ENCODE data around the gene CRACDL. TPM values are rescaled to one million over a fixed set of nuclear protein-coding genes. Genes with fewer than 3 reads are reported as not detected.

CRACDL gene
- total and polyA plus RNA-seq, 2 of the 13 experiments (the other 11 are each of a cell fraction or from before 2014, with no cell fraction given) = 0.15 to 0.26 TPM

- TF ChIP-seq, protein P1, sequence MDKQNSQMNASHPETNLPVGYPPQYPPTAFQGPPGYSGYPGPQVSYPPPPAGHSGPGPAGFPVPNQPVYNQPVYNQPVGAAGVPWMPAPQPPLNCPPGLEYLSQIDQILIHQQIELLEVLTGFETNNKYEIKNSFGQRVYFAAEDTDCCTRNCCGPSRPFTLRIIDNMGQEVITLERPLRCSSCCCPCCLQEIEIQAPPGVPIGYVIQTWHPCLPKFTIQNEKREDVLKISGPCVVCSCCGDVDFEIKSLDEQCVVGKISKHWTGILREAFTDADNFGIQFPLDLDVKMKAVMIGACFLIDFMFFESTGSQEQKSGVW (CRISPR knock-in tag; IDR thresholded peaks at IDR 0.05; ENCODE audit: borderline replicate concordance) = no peak
- TF ChIP-seq KMT2B (CRISPR knock-in tag; IDR thresholded peaks at IDR 0.05) (no peak), EEA1 (CRISPR knock-in tag; IDR thresholded peaks at IDR 0.05; ENCODE audit: borderline replicate concordance) (no peak), DRAP1 (CRISPR knock-in tag; IDR thresholded peaks at IDR 0.05) (no peak), MAFK (conservative IDR thresholded peaks at IDR 0.05 in 1 of 2, IDR thresholded peaks at IDR 0.05 in 1 of 2; ENCODE audit: low read length in 2 of 2) (peak in 1 of 2 experiments; percentile 2; a peak in 1 of 4 replicates), TCF7L2 (IDR thresholded peaks at IDR 0.05; ENCODE audit: low read depth, low read length) (no peak), THAP11 (CRISPR knock-in tag; IDR thresholded peaks at IDR 0.05) (no peak), ZNF335 (CRISPR knock-in tag; IDR thresholded peaks at IDR 0.05) (no peak), TBX3 (IDR thresholded peaks at IDR 0.05; ENCODE audit: borderline replicate concordance) (peak; percentile 48; the same call in 1 of the 2 replicates), FOXC1 (CRISPR knock-in tag; IDR thresholded peaks at IDR 0.05; ENCODE audit: borderline replicate concordance) (no peak), ZFY (CRISPR knock-in tag; IDR thresholded peaks at IDR 0.05) (no peak), ZNF790 (CRISPR knock-in tag; IDR thresholded peaks at IDR 0.05; ENCODE audit: borderline replicate concordance) (no peak), TOPORS (CRISPR knock-in tag; IDR thresholded peaks at IDR 0.05) (peak; percentile 13; the same call in 1 of the 2 replicates), ZNF788 (CRISPR knock-in tag; IDR thresholded peaks at IDR 0.05; ENCODE audit: borderline replicate concordance) (no peak), HOXA3 (CRISPR knock-in tag; IDR thresholded peaks at IDR 0.05) (peak; percentile 6; the same call in 1 of the 2 replicates), ZNF329 (CRISPR knock-in tag; IDR thresholded peaks at IDR 0.05; ENCODE audit: low read depth) (no peak), ZNF274 (CRISPR knock-in tag; IDR thresholded peaks at IDR 0.05) (0 out of 2 replicates have a peak, but pooled peaks have one; percentile 19), TARDBP (CRISPR knock-in tag; IDR thresholded peaks at IDR 0.05) (0 out of 2 replicates have a peak, but pooled peaks have one; percentile 22), PHF20 (CRISPR knock-in tag; IDR thresholded peaks at IDR 0.05) (0 out of 2 replicates have a peak, but pooled peaks have one; percentile 22), ZBTB33 (CRISPR knock-in tag; IDR thresholded peaks at IDR 0.05) (peak; percentile 85; the same call in 1 of the 2 replicates), PHB2 (IDR thresholded peaks at IDR 0.05; ENCODE audit: partially characterized antibody) (no peak), NR2C2 (CRISPR knock-in tag; IDR thresholded peaks at IDR 0.05; ENCODE audit: borderline replicate concordance) (peak; percentile 4; the same call in 1 of the 2 replicates), ARID2 (CRISPR knock-in tag; IDR thresholded peaks at IDR 0.05; ENCODE audit: borderline replicate concordance) (0 out of 2 replicates have a peak, but pooled peaks have one; percentile 47)
Observed at GRCh38 chr2:98804265-98804650, 131.8 kb downstream of the CRACDL start (continued).
